Transverse colon (tissue), 4 donors: ENCODE results near the gene COL23A1. TPM values are rescaled to one million over a fixed set of nuclear protein-coding genes. Genes with fewer than 3 reads are reported as not detected.

Experiments
- DNase-seq: peaks from one replicate; pipeline ENCODE4 v3.0.0-alpha.2; 2019
- H3K27ac ChIP-seq, 4 donors: fragments of 200-600 bp; sonication (generic); 2 replicates each; pipeline ENCODE4 v1.5.1; 2016 to 2018; ENCODE audit warnings: inconsistent platforms in 4 of 4
- H3K27me3 ChIP-seq: fragments of 200-600 bp; sonication (generic); 2 replicates; pipeline ENCODE4 v1.5.1; 2017; ENCODE audit warnings: inconsistent platforms
- H3K36me3 ChIP-seq, 4 donors: fragments of 200-600 bp; sonication (generic); 2 replicates each; pipeline ENCODE4 v1.5.1; 2017 to 2019; ENCODE audit warnings: inconsistent platforms in 4 of 4
- H3K4me1 ChIP-seq, 4 donors: fragments of 200-600 bp; sonication (generic); 2 replicates each; pipeline ENCODE4 v1.5.1; 2017 to 2020; ENCODE audit warnings: inconsistent platforms in 4 of 4
- H3K4me3 ChIP-seq, 4 donors: fragments of 200-600 bp; sonication (generic); 1 replicate in 1 of 4; 2 replicates in 3 of 4; pipeline versions ENCODE4 v1.5.1 to v1.6.1; 2017 to 2019; ENCODE audit warnings: inconsistent platforms in 4 of 4
- H3K9me3 ChIP-seq, 2 donors: fragments of 200-600 bp; sonication (generic); 2 replicates each; pipeline ENCODE4 v1.5.1; 2017 to 2019; ENCODE audit warnings: inconsistent platforms in 2 of 2
- CTCF ChIP-seq, 5 experiments: fragments of 200-600 bp in 3 of 5; fragments of 450-650 bp in 2 of 5; sonication (generic) in 3 of 5; IDR thresholded peaks; 1 replicate in 2 of 5; 2 replicates in 3 of 5; pipeline ENCODE4 v1.5.1; 2016 to 2017; ENCODE audit warnings: antibody characterized with exemption in 5 of 5, inconsistent platforms in 3 of 5, mild to moderate bottlenecking in 2 of 5, moderate library complexity in 1 of 5
- EP300 ChIP-seq: sonication (generic); formaldehyde crosslinking; IDR thresholded peaks from one replicate; pipeline ENCODE4 v1.6.1; 2017; ENCODE audit warnings: antibody characterized with exemption, low read depth
- POLR2A ChIP-seq: fragments of 450-650 bp; IDR thresholded peaks from one replicate; pipeline ENCODE4 v1.6.1; 2016; ENCODE audit warnings: antibody characterized with exemption, mild to moderate bottlenecking, moderate library complexity
- POLR2AphosphoS5 ChIP-seq, 3 donors: sonication (generic); formaldehyde crosslinking; IDR thresholded peaks; one replicate each; pipeline ENCODE4 v1.6.1; 2016; ENCODE audit warnings: antibody characterized with exemption in 3 of 3
- WGBS, 2 donors: methylation state at CpG; one replicate each; pipeline ENCODE4 v1.1.5; 2018; ENCODE audit warnings: low coverage in 1 of 2; 5-methylcytosine and 5-hydroxymethylcytosine counted together
- in situ Hi-C, 4 donors: fragments of 200-750 bp; cut with MboI; loops; one replicate each; pipeline versions ENCODE4 v1.15.0 to v1.15.1; 2017; ENCODE audit warnings: low sequenced_read_pairs in 3 of 4, low pct_ligation_motif_present in 1 of 4, low pct_unique_long_range_greater_than_20kb in 1 of 4
- intact Hi-C: fragments of 100-400 bp; cut with DNase I; formaldehyde crosslinking; loops from one replicate; pipeline ENCODE4 v1.15.1; 2023; ENCODE audit warnings: low total_unique reads
- total RNA-seq, 4 donors: library from RNA; depleted of rRNA; stranded (reverse); fragments of >200 nt; gene quantifications; one replicate each; pipeline ENCODE4 v1.1.0, GENCODE V29; 2016

The COL23A1 gene
- total RNA-seq, 4 donors from 2014 or later: 0.14 to 2.2 (median 1.4) TPM; not detected in 1

GRCh38 chr5:178437386-178438075, 152.7 kb downstream of the COL23A1 start:
- H3K9me3 ChIP-seq: no peaks in the 10 kb centered on the region
- in situ Hi-C loops: no loop called here
- no peaks in the 10 kb centered on the region for H3K4me1 ChIP-seq
- no peak overlapping the region for H3K27ac ChIP-seq
- no peak overlapping the region for H3K4me3 ChIP-seq
- no peak for TF ChIP-seq POLR2A
- no peak for TF ChIP-seq EP300
- TF ChIP-seq POLR2AphosphoS5 (IDR thresholded peaks at IDR 0.05): no peak
- TF ChIP-seq CTCF (IDR thresholded peaks at IDR 0.05): no peak
- no peaks in the 10 kb centered on the region for H3K36me3 ChIP-seq
- DNase-seq: no peak
- no peaks in the 10 kb centered on the region for H3K27me3 ChIP-seq
- intact Hi-C loops: no loop called here
- WGBS, 2 donors: 75% methylated on average over 7 of the region's 8 CpGs; no CpG with 5 or more reads in 1 of the 2 donors

- no peaks in the 10 kb centered on the region for H3K9me3 ChIP-seq
- H3K27me3 ChIP-seq: no peaks in the 10 kb centered on the region
- intact Hi-C loops (no loop called here), in situ Hi-C loops (no loop called here)
- 65 to 73% methylated on average over 7 to 13 of the region's 13 CpGs for WGBS, 2 donors
- no peak for DNase-seq
- H3K4me1 ChIP-seq: no peaks in the 10 kb centered on the region
- H3K36me3 ChIP-seq: no peaks in the 10 kb centered on the region
- no peak overlapping the region for H3K27ac ChIP-seq
- H3K4me3 ChIP-seq: no peak overlapping the region
- TF ChIP-seq POLR2AphosphoS5 (IDR thresholded peaks at IDR 0.05): no peak
- no peak for TF ChIP-seq EP300
- no peak for TF ChIP-seq POLR2A
- no peak for TF ChIP-seq CTCF (IDR thresholded peaks at IDR 0.05)
Measured at GRCh38 chr5:178436326-178436940, 153.8 kb downstream of the COL23A1 start.

GRCh38 chr5:178435321-178436238, 154.6 kb downstream of the COL23A1 start:
- H3K4me3 ChIP-seq: no peak overlapping the region
- TF ChIP-seq POLR2AphosphoS5 (IDR thresholded peaks at IDR 0.05): no peak
- TF ChIP-seq EP300: no peak
- no peak for TF ChIP-seq POLR2A
- TF ChIP-seq CTCF (IDR thresholded peaks at IDR 0.05): no peak
- no peaks in the 10 kb centered on the region for H3K36me3 ChIP-seq
- intact Hi-C loops: no loop called here
- no peaks in the 10 kb centered on the region for H3K9me3 ChIP-seq
- no peaks in the 10 kb centered on the region for H3K4me1 ChIP-seq
- 72 to 85% methylated on average over 5 to 22 of the region's 22 CpGs for WGBS, 2 donors
- no peak for DNase-seq
- H3K27ac ChIP-seq: no peak overlapping the region
- H3K27me3 ChIP-seq: no peaks in the 10 kb centered on the region
- in situ Hi-C loops: no loop called here

- no peaks in the 10 kb centered on the region for H3K27me3 ChIP-seq
- in situ Hi-C loops (no loop called here), intact Hi-C loops (no loop called here)
- DNase-seq: no peak
- no peak overlapping the region for H3K4me3 ChIP-seq
- H3K27ac ChIP-seq: no peak overlapping the region
- no peaks in the 10 kb centered on the region for H3K9me3 ChIP-seq
- H3K36me3 ChIP-seq: no peaks in the 10 kb centered on the region
- 69 to 80% methylated on average over 2 to 17 of the region's 17 CpGs for WGBS, 2 donors
- H3K4me1 ChIP-seq: no peaks in the 10 kb centered on the region
- TF ChIP-seq POLR2AphosphoS5 (IDR thresholded peaks at IDR 0.05) (no peak), POLR2A (no peak), EP300 (no peak), CTCF (IDR thresholded peaks at IDR 0.05) (no peak)
Measured at GRCh38 chr5:178434851-178435250, 155.3 kb downstream of the COL23A1 start.
